ENCODE measurements around the gene FOXO3B. TPM values are rescaled to one million over a fixed set of nuclear protein-coding genes. Genes with fewer than 3 reads are reported as not detected.
"Not testable (repeated sequence)": the region's sequence is repeated elsewhere in the genome, so short reads cannot be mapped to it uniquely, and the experiment has no call there.

FOXO3B gene
- total RNA-seq, 1 experiment from 2014 or later = 18.6 TPM

- not testable (repeated sequence) for H3K27ac Mint-ChIP-seq; H3K23me2 ChIP-seq (ENCODE audit: insufficient read length, low read depth, low read length, poor library complexity, severe bottlenecking); H3K9me3 ChIP-seq (ENCODE audit: control insufficient read depth, low read depth, low read length); H2BK12ac ChIP-seq (ENCODE audit: insufficient read length, low read depth, low read length); H2AK5ac ChIP-seq (ENCODE audit: insufficient read length, low read length); H3K27me3 Mint-ChIP-seq (ENCODE audit: low read depth); H2BK20ac ChIP-seq (ENCODE audit: low read depth, low read length, poor library complexity, severe bottlenecking); H3K4me1 Mint-ChIP-seq; H2BK5ac ChIP-seq (ENCODE audit: insufficient read length, low read length); H2BK15ac ChIP-seq (ENCODE audit: low read depth, low read length); H3K14ac ChIP-seq (ENCODE audit: insufficient read depth, low read length); H3K79me2 ChIP-seq (ENCODE audit: insufficient read depth, low read length); H3K56ac ChIP-seq (ENCODE audit: insufficient read length, low read depth, low read length); H3K18ac ChIP-seq (ENCODE audit: insufficient read length, low read depth, low read length); H3K4me2 ChIP-seq (ENCODE audit: insufficient read depth, insufficient read length, low read length); H3K4me3 Mint-ChIP-seq; H3K23ac ChIP-seq (ENCODE audit: insufficient read length, low read depth, low read length); H3K79me1 ChIP-seq (ENCODE audit: insufficient read depth, low read depth, low read length, poor library complexity, severe bottlenecking); H3K9ac ChIP-seq (ENCODE audit: extremely low read depth, insufficient read length, low read length); H4K20me1 ChIP-seq (ENCODE audit: control insufficient read depth, insufficient read depth, insufficient read length); H3K4me1 ChIP-seq (ENCODE audit: insufficient read depth, low read length); H2BK120ac ChIP-seq (ENCODE audit: low read depth, low read length, poor library complexity, severe bottlenecking); H4K91ac ChIP-seq (ENCODE audit: insufficient read length, low read depth, low read length); H2AFZ ChIP-seq (ENCODE audit: low read length); H3K36me3 Mint-ChIP-seq (ENCODE audit: insufficient read depth in 1 of 3, low read depth in 3 of 3); H4K5ac ChIP-seq (ENCODE audit: insufficient read length, low read depth, low read length); H3K9me3 Mint-ChIP-seq; H3K27ac ChIP-seq (ENCODE audit: insufficient read length, low read depth, low read length); H3T11ph ChIP-seq (ENCODE audit: low read length); H3K4ac ChIP-seq (ENCODE audit: low read depth, low read length); H3K27me3 ChIP-seq (ENCODE audit: insufficient read depth, low read length); H4K8ac ChIP-seq (replicated peaks; ENCODE audit: insufficient read length, low read depth, low read length)
- peak; percentile 61 for DNase-seq
- TF ChIP-seq CTCF (conservative IDR thresholded peaks at IDR 0.05) = peak; percentile 72
- no CpG with 5 or more reads among the region's 7 CpGs for WGBS (ENCODE audit: extremely low coverage, insufficient read length, low lambda C conversion rate)
These were observed 30.4 kb upstream of the FOXO3B start for GRCh38 chr17:18712354-18712999.

GRCh38 chr17:18708215-18708614 lies 26.1 kb upstream of the FOXO3B start:
- not testable (repeated sequence) for H2AK5ac ChIP-seq (ENCODE audit: insufficient read length, low read length); H3K18ac ChIP-seq (ENCODE audit: insufficient read length, low read depth, low read length); H4K8ac ChIP-seq (replicated peaks; ENCODE audit: insufficient read length, low read depth, low read length); H2BK15ac ChIP-seq (ENCODE audit: low read depth, low read length); H3K27me3 ChIP-seq (ENCODE audit: insufficient read depth, low read length); H3K27ac ChIP-seq (ENCODE audit: insufficient read length, low read depth, low read length); H2BK12ac ChIP-seq (ENCODE audit: insufficient read length, low read depth, low read length); H2BK120ac ChIP-seq (ENCODE audit: low read depth, low read length, poor library complexity, severe bottlenecking); H3K4me2 ChIP-seq (ENCODE audit: insufficient read depth, insufficient read length, low read length); H3K4me3 Mint-ChIP-seq; DNase-seq; H4K91ac ChIP-seq (ENCODE audit: insufficient read length, low read depth, low read length); H2BK5ac ChIP-seq (ENCODE audit: insufficient read length, low read length); H3T11ph ChIP-seq (ENCODE audit: low read length); H3K56ac ChIP-seq (ENCODE audit: insufficient read length, low read depth, low read length); H2AFZ ChIP-seq (ENCODE audit: low read length); H3K27me3 Mint-ChIP-seq (ENCODE audit: low read depth); H3K4ac ChIP-seq (ENCODE audit: low read depth, low read length); H3K9me3 Mint-ChIP-seq; H3K79me2 ChIP-seq (ENCODE audit: insufficient read depth, low read length); H2BK20ac ChIP-seq (ENCODE audit: low read depth, low read length, poor library complexity, severe bottlenecking); H4K5ac ChIP-seq (ENCODE audit: insufficient read length, low read depth, low read length); H3K79me1 ChIP-seq (ENCODE audit: insufficient read depth, low read depth, low read length, poor library complexity, severe bottlenecking); H3K9me3 ChIP-seq (ENCODE audit: control insufficient read depth, low read depth, low read length); H3K4me1 Mint-ChIP-seq; H3K4me1 ChIP-seq (ENCODE audit: insufficient read depth, low read length); H3K23ac ChIP-seq (ENCODE audit: insufficient read length, low read depth, low read length); H4K20me1 ChIP-seq (ENCODE audit: control insufficient read depth, insufficient read depth, insufficient read length); H3K23me2 ChIP-seq (ENCODE audit: insufficient read length, low read depth, low read length, poor library complexity, severe bottlenecking); H3K14ac ChIP-seq (ENCODE audit: insufficient read depth, low read length); H3K36me3 Mint-ChIP-seq (ENCODE audit: insufficient read depth in 1 of 3, low read depth in 3 of 3); H3K27ac Mint-ChIP-seq; H3K9ac ChIP-seq (ENCODE audit: extremely low read depth, insufficient read length, low read length)
- WGBS (ENCODE audit: extremely low coverage, insufficient read length, low lambda C conversion rate) = no CpG with 5 or more reads among the region's 3 CpGs

Data from H9 (cell line).